ENCODE results near the gene MED28.

GRCh38 chr4:17589355-17589754 is 25.1 kb upstream of the MED28 start:
- TF ChIP-seq CTCF (IDR thresholded peaks at IDR 0.05) (no peak), POLR2A (IDR thresholded peaks at IDR 0.05) (no peak)
